Measurements from ENCODE around the gene NTNG2.

DNA sequence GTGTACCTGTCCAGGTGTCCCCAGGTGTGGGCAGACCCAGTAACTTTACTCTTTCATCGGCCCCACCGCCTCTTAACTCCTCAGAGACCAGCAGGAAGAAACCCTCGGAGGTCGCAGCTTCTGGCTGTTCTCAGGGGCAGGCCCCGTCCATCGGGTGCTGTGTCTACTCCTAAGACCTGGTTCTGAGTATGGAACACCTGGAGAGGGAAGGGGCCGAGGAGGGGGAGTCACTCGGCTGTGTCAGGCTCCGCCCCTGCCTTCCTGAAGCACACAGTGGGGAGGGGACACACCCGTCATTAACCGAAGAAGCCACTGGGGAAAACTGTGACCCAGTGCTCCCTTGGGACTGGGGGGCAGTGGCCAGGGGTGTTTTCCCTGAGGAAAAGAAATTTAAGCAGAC is 22.3 kb downstream of the NTNG2 start:
- TF ChIP-seq EZH2 (IDR thresholded peaks at IDR 0.05), result no peak
- TF ChIP-seq POLR2AphosphoS5 (IDR thresholded peaks at IDR 0.05; ENCODE audit: borderline replicate concordance, low read depth, low read length), result no peak
- TF ChIP-seq FOXP2 (optimal IDR thresholded peaks at IDR 0.05; ENCODE audit: control extremely low read depth, extremely low read length, insufficient read depth), result no peak

Measured in SK-N-MC (cell line).